OCI-LY3 (cell line): ENCODE data around the gene OR8S1.

Experiments
- EZH2phosphoT487 ChIP-seq: fragments of 200-600 bp; shearing (Covaris generic); IDR thresholded peaks from 2 replicates; pipeline ENCODE4 v1.6.1; 2018; ENCODE audit warnings: antibody characterized with exemption, mixed run types, low read depth
- TF ChIP-seq, protein P1 (sequence below): fragments of 200-600, 300-600 bp; sonication (generic); IDR thresholded peaks from 2 replicates; pipeline ENCODE4 v1.5.1; 2014; ENCODE audit warnings: antibody characterized with exemption, low read length, low read depth

DNA sequence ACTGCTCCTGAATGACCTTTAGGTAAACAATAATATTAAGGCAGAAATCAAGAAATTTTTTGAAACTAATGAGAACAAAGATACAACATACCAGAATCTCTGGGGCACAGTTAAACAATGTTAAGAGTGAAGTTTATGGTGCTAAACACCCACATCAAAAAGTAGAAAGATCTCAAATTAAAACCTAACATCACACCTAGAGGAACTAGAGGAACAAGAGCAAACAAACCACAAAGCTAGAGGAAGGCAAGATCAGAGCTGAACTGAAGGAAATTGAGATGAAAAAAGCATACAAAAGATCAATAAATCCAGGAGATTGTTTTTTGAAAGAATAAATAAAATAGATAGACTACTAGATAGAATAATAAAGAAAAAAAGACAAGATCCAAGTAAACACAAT, 7.2 kb downstream of the OR8S1 start:
- TF ChIP-seq, protein P1, sequence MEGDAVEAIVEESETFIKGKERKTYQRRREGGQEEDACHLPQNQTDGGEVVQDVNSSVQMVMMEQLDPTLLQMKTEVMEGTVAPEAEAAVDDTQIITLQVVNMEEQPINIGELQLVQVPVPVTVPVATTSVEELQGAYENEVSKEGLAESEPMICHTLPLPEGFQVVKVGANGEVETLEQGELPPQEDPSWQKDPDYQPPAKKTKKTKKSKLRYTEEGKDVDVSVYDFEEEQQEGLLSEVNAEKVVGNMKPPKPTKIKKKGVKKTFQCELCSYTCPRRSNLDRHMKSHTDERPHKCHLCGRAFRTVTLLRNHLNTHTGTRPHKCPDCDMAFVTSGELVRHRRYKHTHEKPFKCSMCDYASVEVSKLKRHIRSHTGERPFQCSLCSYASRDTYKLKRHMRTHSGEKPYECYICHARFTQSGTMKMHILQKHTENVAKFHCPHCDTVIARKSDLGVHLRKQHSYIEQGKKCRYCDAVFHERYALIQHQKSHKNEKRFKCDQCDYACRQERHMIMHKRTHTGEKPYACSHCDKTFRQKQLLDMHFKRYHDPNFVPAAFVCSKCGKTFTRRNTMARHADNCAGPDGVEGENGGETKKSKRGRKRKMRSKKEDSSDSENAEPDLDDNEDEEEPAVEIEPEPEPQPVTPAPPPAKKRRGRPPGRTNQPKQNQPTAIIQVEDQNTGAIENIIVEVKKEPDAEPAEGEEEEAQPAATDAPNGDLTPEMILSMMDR = no peak
- TF ChIP-seq EZH2phosphoT487 = no peak
